HG02938 (cell line): ENCODE data around the gene RAB8B.

Source experiments
- ATAC-seq: cut with Tn5 transposase; IDR thresholded peaks from one replicate; pipeline ENCODE4 v1.9.1; 2021; ENCODE audit warnings: mild to moderate bottlenecking, moderate library complexity; ENCODE audit not compliant: unreplicated experiment

Gene RAB8B

DNA sequence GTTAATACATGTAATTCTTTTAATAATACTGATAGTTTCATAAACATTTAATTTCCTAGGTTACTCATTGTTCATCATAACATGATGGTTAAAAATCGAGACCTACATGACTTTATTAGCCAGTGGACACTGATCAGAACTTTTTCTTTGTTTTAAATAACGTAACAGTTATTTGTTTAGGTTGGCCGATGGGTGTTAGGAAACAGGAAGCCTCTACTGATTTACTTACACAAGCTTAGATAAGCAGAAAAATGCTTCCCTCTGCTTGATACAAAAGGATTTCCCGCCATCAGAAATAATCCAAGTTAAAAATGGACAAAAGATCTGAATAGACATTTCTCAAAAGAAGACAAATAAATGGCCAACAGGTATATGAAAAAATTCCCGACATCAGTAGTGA is 71.4 kb downstream of the RAB8B start:
- no peak for ATAC-seq

DNA sequence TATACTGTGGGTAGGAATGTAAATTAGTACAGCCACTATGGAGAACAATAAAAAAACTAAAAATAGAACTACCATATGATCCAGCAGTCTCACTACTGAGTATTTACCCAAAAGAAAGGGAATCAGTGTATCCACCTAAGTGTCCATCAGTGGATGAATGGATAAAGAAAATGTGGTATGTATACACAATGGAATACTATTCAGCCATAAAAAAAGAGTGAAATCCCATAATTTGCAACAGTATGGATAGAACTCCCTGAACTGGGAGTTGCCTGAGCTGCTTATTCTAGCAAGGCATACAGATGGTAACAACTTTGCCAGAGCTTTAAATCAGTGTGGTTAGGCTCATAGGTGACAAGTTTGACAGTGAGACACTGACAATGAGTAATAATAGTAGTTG is 71.9 kb downstream of the RAB8B start:
- no peak for ATAC-seq

DNA sequence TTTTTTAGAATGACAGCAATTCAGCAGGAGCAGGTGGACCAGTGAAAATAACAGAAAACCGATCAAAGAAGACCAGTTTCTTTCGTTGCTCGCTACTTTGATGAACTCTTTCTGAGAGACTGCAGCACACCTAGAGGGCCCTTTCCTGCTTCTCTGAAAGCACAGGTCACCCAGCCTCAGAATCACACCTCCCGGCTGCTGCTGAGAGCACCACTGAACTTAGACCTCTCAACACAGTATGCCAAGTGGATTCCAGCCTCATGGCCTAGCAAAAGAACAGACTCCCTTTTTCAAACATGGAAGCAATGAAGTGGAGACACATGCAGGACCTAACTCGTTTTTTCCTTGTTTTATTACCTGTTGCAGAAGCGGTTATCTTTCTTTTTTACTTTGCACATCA is 74.1 kb downstream of the RAB8B start:
- no peak for ATAC-seq

DNA sequence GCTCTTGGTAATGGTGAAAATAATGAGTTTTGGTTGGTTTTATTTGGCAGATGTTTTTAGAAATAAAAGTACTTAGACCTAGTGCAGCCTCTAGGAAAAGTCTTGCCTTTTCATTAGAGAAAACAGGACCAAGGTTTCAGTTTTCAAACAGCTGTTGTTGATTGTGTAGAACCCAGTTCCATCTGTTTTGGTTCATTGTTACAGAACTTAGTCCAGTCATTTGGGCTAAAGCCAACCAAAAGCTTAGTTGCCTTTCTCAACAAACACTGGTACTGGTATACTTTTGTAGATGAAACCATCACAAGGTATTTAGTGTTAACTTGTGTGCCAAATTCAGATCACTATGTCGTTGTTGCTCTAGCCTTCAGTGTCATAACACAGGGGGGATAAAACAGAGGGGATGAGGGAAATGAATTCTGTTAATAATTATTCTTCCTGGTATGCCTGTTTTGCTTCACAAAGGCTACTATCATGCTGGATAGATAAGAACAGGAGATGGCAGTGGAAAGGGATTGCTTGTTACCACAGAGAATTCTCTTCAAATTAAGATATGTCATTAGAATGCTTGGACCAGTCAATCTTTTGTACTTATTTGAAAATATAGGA is 75.4 kb downstream of the RAB8B start:
- ATAC-seq: no peak

DNA sequence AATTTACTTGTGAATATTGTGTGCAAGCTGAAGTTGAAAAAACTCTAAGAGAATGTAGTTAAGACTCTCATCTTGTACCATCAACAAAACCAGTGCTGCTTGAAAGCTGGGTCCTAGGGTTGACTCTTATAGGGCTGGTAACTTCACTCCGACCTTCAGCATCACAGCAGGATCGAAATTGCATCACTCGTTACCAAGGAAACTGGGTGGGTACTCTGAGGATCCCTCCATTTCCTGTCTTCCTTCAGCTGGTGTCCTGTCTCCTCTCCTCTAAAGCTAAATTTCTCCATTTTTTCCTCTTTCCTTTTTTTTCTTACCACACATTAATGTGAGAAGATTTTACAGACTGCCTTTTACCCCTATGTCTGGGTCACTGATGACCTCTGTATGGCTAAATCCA is 85.0 kb downstream of the RAB8B start:
- ATAC-seq: no peak

DNA sequence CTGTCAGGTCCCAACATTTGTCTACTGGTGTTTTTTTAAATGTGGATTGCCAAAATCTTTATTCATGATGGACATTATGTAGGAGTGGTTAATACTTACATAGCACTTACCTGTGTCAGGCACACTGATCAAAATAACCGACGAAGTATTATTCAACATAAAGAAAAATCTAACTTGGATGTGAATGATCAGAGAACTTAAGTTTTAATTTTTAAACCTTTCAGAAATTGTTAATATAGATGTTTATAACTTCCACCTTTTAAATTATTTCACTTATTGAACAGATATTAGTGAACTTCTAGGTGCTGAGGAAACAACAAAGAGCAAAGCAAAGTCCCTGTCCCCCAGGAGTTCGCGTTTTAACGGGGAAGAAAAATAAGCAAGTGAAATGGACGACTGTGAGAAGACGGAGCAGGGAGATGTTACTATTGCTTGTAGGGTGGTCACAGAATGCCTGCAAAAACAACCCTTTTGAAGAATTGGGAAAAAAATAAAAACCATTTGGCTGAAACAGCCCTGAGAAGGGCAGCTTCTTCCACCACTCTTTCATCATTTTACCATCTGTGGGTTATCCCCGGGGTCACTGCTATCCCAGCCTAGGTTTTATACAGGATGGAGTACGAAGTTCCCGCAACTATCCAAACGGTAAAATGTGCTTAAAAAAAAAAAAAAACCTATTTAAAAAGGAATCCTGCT is 87.1 kb downstream of the RAB8B start:
- peak; percentile 9 for ATAC-seq

DNA sequence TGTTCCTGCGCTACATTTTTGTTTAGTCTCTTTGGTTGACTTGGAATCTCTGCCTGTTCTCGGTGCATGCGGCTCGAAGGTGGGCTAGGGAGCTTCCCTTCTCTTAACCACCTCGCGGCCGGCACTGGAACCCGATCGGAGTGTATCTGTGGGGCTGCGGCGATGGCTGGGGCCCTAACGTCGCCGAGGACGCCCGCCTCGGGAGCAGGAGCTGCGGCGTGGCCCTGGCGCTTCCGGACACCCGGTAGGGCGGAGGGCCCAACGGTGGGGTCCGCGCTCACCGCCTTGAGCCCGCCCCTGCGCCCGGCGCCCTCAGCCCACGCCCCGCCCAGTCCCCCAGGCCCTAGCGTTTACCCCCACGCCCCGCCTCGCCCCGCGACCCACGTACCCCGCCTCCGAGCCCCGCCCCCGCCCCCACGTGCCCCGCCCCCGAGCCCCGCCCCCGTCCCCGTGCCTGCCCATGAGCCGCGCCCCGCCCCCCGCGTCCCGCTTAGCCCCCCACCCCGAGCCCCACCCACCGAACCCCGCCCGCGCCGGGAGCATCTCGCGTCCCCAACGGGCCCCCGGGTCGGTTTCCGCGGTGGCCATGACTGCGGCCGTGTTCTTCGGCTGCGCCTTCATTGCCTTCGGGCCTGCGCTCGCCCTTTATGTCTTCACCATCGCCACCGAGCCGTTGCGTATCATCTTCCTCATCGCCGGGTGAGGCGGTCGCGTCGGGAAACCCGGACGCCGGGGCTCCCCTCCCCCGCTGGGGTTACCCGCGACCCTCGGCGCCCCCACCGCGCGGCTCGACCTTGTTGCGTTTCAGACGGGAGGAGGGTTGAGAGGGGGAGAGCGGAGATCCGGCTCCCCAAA is 87.9 kb downstream of the RAB8B start, which contains the start of gene APH1B:
APH1B (plus strand) TSS at position 568 of the 855 bp plus-strand sequence; CDS start at position 587, 19 bp downstream.
- ATAC-seq: peak; percentile 69

DNA sequence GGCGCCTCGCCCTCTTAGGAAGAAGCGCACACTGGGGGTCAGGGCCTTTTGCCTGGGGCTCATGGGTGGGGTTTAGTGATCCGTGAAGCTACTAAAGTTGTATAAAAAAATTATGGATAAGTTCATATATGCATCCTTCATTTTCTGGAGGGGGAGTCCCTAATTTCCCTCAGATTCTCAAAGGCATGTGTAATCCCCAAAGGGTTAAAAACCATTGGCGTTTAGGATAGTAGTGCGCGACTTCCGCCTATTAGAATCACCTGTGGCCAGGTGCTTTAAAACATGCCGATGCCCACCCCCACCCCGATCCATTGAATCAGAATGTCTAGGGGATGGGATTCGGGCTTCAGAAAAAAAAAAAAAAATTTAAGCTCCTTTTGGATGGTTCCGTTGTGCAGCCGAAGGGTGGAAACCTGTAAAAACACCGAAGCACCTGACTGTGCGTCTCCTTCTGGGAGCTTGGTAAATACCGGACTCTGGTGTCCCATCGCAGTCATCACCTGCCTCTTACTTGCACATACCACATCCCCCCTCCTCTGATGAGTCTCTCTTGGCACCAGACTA is 88.6 kb downstream of the RAB8B start:
- ATAC-seq: no peak

DNA sequence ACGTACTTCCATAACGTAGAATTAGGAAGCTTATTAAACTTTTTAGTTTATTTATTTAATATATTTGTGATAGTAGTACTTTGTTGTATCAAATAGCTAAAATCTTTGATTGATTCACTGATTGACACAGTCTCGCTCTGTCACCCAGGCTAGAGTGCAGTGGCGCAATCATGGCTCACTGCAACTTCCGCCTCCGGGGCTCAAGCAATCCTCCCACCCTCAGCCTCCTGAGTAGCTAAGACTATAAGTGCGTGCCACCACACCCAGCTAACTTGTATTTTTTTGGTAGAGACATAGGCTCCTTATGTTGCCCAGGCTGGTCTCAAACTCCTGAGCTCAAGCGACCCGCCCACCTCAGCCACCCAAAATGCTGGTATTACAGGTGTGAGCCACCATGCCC is 93.7 kb downstream of the RAB8B start:
- ATAC-seq: no peak

DNA sequence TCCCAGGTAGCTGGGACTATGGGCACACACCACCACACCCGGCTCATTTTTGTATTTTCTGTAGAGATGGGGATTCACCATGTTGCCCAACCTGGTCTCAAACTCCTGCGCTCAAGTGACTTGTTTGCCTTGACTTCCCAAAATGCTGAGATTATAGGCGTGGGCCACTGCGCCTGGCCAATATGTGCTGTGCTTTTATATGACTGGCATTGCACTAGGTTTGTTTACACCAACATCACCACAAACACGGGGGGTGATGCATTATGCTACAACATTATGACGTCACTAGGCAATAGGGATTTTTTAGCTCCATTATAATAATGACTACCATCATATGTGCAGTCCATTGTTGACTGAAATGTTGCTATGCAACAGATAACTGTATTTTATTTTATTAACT is 94.9 kb downstream of the RAB8B start:
- ATAC-seq: no peak

DNA sequence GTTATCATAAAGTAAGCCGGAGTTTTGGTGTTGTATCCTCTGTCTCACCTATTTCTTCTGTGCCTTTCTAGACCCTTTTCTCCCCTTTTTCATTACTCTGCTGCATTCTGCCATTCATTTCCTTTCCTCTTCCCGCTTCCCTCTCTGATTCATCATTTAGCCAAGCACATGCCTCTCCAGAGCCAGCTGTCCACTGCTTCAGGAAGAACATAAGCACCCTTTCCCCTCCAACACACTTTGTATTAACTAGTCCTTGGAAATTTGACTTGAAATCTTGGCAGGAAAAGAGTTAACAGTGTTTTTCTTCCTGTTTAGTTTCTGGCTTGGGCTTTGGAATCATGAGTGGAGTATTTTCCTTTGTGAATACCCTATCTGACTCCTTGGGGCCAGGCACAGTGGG is 97.7 kb downstream of the RAB8B start:
- ATAC-seq: no peak

DNA sequence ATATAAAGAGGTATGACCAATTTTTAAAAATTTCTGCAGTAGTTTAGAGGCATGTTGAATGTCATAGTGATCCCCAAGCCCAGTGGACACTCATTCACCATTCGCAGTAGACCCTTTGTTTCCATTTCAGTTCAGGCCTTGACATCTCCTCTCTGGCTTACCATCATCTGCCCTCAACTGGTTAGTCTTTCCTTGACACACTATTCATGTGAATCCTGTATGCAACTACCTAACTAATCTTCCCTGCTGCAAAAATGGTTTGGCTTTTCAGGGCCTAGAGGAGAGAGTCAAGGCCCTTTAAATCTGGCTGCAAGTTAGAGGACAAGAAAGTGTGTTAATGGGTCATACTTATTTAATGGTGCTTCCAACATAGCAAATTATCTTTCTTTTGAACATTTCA is 98.9 kb downstream of the RAB8B start:
- no peak for ATAC-seq

DNA sequence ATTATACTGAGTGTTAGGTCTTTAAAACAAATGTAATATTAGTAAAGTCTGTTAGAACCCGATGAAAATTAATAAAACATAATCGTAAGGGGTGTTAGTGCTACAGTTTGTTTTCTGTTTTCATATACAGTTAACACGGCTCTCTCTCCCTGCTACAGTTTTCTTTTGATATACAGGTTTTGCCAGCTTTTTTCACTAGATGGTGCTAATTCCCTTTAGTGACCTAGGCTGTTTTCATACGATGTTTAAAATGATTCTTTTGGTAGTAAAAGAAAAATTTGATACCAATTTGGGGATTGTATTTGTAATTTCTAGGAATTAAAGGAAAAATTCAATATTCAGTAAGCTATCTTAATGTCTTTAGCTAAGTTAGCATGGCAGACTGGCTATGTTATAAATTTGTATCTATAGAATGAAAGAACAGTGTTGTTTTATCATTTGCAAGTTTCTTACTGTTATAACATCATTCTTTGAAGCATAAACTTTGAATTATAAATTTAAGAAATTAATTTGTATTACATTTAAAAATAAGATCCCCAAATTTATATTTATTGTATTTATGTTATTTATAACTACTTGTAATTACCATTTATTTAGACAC is 99.5 kb downstream of the RAB8B start:
- ATAC-seq: no peak

DNA sequence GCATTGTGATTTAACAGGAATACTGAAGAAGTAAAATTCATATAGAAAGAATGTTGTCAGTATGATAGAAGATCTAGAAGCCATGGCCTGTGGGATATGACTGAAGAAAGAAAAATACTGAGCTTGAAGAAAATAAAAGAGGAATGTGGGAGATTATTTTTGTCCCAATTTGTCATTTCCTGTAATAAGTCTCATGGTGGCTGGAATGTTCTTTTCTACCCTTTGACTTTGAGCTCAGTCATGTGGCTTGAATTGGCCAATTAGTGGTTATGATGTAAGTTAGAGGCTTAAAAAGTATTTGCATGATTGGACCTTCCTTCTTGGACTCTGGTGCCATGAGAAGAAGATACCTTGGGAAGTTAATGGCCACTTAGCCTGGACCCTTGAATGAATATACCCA is 102.1 kb downstream of the RAB8B start:
- no peak for ATAC-seq

DNA sequence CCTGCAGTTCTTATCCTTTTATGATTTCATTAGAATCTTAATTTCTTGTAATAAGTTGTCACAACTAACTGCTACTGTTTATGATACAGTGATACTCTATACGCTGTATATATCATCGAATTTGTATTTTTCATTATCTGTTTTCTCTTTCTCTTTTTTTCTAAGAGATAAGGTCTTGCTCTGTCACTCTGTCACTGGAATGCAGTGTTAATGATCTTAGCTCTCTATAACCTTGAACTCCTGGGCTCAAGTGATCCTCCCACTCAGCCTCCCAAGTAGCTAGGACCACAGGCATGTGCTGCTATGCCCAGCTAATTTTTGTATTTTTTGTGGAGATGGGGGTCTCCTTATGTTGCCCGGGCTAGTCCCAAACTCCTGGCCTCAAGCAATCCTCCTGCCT is 102.8 kb downstream of the RAB8B start:
- no peak for ATAC-seq

DNA sequence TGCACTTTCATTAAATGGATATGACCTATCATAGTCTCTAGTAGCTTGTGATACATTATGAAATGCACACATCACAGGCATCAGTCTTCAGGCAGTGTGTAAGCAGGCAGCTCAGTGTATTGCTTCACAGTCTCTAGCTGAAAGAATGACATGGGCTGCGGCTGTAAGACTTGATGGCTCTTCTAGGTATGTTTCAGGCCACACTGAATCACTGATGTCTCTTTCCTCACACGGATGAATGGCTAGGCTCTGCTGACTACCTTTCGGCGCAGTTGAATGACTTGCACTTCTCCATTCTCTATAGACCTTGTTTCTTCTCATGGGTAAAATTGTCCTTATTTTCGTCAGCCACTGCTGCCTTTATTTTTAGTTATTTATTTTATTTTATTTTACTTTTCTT is 103.4 kb downstream of the RAB8B start:
- ATAC-seq: no peak

DNA sequence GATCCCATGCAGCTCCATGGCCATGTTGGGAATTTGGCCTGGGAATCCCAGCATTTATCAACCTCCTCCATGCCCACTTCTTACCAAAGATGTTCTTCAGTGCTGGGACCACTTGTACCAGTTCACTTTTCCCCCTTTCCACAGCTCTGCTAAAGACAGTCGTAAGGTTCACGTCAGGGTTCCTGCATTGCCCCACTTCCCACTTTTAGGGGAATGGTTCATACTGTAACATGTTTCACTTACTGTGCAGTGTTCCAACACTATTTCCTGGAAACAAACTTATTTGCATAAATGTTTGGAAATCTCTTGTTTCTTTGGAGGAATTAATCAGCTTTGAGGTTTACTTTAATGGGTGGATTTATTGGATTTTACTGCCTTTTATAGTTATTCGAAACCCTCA is 105.0 kb downstream of the RAB8B start:
- no peak for ATAC-seq

DNA sequence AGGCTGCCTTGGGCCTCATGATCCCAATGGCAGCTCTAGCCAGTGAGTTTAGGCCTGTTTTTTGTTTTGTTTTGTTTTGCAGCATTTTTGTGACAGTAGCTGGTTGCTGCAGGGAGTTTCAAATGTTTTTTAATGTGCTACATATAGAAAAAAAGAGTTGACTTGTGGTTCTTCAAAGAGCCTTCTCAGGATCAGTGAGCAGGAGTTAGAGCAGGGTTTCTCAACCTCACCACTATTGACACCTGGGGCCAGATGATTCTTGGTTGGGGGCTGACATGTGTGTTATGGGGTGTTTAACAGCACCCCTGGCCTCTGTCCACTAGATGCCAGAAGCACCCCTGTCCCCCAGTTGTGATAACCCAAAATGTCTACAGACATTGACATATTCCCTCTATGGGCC is 105.9 kb downstream of the RAB8B start:
- ATAC-seq: no peak

DNA sequence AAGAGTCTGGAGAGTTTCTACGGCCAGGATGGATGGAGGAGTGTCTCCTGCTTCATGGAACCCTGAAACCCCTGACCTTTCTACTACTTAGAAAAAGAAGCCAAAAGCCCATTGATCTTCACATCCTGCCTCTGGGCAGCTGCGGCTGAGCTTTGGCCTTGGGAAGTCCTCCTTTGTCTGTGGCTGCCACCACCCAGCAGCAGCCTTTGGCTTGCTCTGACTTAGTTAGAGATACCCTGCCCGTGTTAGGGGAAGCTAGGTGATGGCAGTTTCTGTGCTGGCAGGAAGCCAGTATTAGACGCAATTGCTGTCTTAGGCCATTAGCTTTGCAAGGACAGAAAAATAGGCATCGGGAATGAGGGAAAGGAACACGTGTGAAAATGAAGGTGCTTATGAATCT is 106.8 kb downstream of the RAB8B start:
- ATAC-seq: no peak

DNA sequence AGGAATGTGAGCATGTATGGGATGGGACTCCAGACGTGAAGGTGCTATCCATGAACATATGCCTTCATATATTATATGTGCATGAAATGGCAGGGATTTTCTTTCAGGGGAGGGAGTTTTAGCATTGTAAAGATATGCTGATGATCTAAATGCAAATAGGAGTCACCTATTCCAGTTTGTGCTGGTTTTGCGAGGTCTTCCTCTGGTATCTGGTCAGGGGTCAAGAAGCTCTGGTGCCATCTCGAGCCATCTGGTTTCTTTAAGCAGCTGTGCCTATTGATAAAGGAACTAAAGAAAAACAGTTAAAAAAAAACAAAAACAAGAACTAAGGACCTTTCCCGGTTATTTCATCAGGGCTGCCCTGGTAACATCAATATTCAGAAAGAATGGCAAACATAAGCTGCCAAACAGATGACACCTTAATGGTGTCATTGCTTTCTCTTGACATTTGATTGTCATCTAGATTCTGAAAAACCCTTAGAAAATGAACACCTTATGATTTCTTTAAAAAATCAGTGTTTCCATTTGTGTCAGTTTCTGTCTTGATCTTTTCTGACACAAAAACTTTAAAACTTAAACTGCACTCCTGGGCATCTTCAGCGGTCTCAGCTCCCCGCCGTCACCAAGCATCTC is 110.7 kb downstream of the RAB8B start:
- ATAC-seq: no peak

DNA sequence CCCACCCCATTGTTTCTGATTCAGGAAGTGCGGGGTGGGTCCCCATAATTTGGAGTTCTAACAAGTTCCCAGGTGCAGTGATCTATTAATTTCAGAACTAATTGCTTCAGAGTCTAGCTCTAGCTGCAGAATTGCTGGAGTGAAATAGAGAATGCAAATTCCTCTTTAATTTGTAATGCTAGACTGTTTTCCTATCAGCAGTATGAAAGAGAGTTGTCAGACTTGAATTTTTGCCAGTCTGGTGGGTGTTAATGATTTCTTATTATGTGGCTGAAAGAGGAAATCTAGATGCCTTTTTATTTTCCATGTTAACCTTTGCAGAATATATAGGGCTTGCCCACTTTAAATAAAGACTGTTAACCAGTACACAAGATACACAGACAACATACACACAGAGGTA is 111.7 kb downstream of the RAB8B start:
- ATAC-seq: no peak
